Brain microvascular endothelial cell (primary cell): ENCODE data around the gene THSD7B.

ENCODE experiments used
- DNase-seq: peaks from one replicate; pipeline ENCODE4 v3.0.0-alpha.2; 2020
- H3K27ac ChIP-seq: fragments of 250-450 bp; sonication (Bioruptor Pico); 2 replicates; pipeline ENCODE4 v1.5.1; 2020; ENCODE audit warnings: mild to moderate bottlenecking, moderate library complexity
- H3K27me3 ChIP-seq: fragments of 250-450 bp; sonication (Bioruptor Pico); replicated peaks from 2 replicates; pipeline ENCODE4 v1.5.1; 2020; ENCODE audit warnings: mild to moderate bottlenecking
- H3K36me3 ChIP-seq: fragments of 250-450 bp; sonication (Bioruptor Pico); replicated peaks from 2 replicates; pipeline ENCODE4 v1.5.1; 2020; ENCODE audit warnings: mild to moderate bottlenecking
- H3K4me3 ChIP-seq: 2 replicates; pipeline ENCODE4 v1.5.1; 2011; ENCODE audit warnings: low read depth, mild to moderate bottlenecking, control low read depth, low read length, moderate library complexity
- in situ Hi-C: cut with HindIII; loops from 2 replicates; pipeline ENCODE4 v1.10.0; 2017; ENCODE audit warnings: low sequenced_read_pairs, low pct_ligation_motif_present
- TF ChIP-seq, protein P1 (sequence below): IDR thresholded peaks from 2 replicates; pipeline ENCODE4 v1.5.1; 2011; ENCODE audit warnings: low read depth, mild to moderate bottlenecking, moderate library complexity, low read length, control low read depth, inconsistent platforms; ENCODE audit errors: missing control alignments

THSD7B gene

DNA sequence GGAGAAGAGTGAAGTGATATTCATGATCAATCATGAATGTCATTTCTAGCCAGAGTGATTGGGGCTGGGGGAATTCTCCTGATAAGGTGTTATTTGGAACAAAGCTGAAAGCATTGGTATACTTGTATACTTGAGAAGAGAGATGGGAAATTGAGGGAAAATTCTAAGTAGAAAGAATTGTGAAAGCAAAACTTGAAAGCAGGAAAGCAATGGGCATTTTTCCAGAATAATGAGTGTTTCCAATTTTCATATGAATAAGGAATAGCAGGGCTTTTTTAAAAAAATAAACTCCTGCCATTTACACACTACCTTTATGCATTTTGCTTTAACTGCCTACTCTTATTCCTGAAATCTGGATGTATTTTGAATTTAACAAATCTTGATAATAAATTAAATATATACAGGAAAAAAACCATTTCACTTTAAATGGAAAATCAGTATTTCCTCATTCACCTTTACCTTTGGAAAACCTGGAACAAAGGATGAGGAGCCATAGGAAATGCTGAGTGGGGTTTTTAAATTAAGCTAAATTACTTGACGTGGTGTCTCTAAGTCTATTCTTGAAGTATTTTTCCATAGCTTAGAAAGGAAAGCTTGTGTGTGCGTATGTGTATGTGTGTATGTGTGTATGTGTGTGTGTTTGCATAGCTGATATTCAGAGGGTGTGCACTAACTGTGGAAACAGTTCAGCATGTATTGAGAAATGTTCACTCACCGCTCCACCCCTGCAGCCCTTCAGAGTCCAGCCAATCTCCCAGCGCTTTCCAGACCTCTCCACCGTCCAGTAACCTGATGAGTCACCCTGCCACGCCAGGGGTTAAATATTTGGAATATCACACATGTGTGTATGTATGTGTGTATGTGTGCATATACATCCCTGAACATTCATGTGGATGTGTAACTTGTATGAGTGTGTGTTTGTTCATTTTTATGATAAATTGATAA, 427.3 kb downstream of the THSD7B start:
- Histone ChIP-seq H3K27ac (no peak overlapping the region), H3K36me3 (no peaks in the 10 kb centered on the region), H3K27me3 (no peaks in the 10 kb centered on the region), H3K4me3 (no peak overlapping the region)
- DNase-seq: peak; percentile 80
- in situ Hi-C loops: no loop called here
- TF ChIP-seq, protein P1, sequence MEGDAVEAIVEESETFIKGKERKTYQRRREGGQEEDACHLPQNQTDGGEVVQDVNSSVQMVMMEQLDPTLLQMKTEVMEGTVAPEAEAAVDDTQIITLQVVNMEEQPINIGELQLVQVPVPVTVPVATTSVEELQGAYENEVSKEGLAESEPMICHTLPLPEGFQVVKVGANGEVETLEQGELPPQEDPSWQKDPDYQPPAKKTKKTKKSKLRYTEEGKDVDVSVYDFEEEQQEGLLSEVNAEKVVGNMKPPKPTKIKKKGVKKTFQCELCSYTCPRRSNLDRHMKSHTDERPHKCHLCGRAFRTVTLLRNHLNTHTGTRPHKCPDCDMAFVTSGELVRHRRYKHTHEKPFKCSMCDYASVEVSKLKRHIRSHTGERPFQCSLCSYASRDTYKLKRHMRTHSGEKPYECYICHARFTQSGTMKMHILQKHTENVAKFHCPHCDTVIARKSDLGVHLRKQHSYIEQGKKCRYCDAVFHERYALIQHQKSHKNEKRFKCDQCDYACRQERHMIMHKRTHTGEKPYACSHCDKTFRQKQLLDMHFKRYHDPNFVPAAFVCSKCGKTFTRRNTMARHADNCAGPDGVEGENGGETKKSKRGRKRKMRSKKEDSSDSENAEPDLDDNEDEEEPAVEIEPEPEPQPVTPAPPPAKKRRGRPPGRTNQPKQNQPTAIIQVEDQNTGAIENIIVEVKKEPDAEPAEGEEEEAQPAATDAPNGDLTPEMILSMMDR: no peak

DNA sequence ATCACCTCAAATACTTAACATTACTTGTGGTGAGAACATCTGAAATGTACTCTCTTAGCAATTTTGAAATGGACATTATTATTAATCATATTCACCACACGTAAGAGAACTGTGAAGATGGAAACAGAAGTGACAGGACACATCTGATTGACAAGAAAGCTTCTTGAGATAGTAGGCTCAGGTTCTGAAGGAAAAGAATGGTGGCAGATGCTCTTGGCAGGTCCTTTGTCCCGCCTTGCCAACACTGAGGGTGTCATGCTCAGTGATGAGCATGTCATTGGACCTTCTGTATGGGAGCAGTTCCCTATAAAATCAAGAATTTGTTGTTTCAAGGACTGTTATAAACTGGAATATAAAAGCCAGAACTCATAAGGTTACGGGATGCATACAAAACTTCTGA, 428.1 kb downstream of the THSD7B start:
- Histone ChIP-seq H3K27me3 (no peaks in the 10 kb centered on the region), H3K4me3 (no peak overlapping the region), H3K27ac (no peak overlapping the region), H3K36me3 (no peaks in the 10 kb centered on the region)
- DNase-seq: no peak
- in situ Hi-C loops: no loop called here
- TF ChIP-seq, protein P1: no peak

DNA sequence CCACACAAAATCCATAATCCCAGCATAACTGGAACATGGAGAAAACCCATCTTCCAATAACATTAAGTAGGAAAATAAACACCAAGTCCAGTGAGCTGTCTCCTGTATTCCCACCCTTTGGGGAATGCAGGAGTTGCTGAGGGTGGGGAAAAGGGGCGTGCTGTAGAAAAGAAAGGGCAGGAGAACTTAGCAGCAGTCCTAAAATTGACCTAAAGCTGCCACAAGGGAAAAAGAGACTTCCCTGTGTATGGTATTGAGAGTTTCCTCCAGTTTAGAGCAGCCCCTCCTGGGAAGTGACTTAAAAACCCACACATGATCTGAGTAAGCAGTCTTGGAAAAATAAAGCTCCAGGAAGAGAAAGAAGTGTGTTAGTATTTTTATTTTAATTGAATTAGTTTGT, 428.8 kb downstream of the THSD7B start:
- in situ Hi-C loops: no loop called here
- TF ChIP-seq, protein P1: no peak
- Histone ChIP-seq H3K27ac (no peak overlapping the region), H3K4me3 (no peak overlapping the region), H3K27me3 (no peaks in the 10 kb centered on the region), H3K36me3 (no peaks in the 10 kb centered on the region)
- no peak for DNase-seq

DNA sequence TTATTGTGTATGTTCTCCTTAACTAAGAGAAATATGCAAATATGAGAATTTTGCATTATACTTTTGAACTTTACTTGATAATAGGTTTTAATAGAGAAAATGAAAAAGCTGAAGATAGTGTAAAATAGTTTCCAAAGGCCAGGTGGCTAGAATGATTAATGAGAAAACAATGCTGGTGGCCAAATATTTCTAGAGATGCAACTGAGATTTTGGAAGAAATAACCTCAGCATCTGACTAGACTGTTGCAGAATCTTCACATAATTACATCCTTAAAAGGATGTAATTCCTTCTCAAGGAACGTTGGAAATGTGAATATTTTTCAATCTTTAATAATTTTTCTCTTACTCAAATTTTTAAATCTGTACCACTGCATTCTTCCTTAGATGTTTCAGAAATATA, 434.4 kb downstream of the THSD7B start:
- no peak for DNase-seq
- Histone ChIP-seq H3K27ac (no peak overlapping the region), H3K27me3 (no peaks in the 10 kb centered on the region), H3K36me3 (no peaks in the 10 kb centered on the region), H3K4me3 (no peak overlapping the region)
- TF ChIP-seq, protein P1: no peak
- in situ Hi-C loops: no loop called here

DNA sequence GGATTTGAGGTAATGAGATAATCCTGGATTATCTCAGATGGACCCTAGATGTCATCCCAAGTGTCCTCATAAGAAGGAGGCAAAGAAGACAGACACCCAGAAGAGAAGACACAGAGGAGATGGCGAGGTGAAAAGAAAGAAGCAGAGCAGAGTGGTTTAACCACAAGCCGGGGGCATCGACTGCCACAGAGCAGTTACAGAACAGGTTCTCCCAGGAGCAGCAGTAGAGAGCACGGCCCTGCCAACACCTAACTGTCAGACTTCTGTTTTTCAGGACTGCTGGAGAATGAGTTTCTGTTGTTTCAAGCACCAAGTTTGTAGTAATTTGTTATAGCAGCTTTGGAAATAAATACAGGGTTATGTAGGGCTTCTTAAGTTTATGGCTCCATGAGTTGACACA, 437.0 kb downstream of the THSD7B start:
- Histone ChIP-seq H3K27me3 (no peaks in the 10 kb centered on the region), H3K36me3 (no peaks in the 10 kb centered on the region), H3K4me3 (no peak overlapping the region), H3K27ac (no peak overlapping the region)
- TF ChIP-seq, protein P1: no peak
- in situ Hi-C loops: no loop called here
- no peak for DNase-seq
